H1 (cell line): ENCODE measurements around the gene LAD1. TPM values are rescaled to one million over a fixed set of nuclear protein-coding genes. Genes with fewer than 3 reads are reported as not detected.

Experiments
- CHD1 ChIP-seq: IDR thresholded peaks from 2 replicates; pipeline ENCODE4 v1.6.1; 2012; ENCODE audit warnings: low read depth, low read length, improper control_type of control experiment
- JUN ChIP-seq: IDR thresholded peaks from 2 replicates; pipeline ENCODE4 v1.6.1; 2011; ENCODE audit warnings: low read depth, mild to moderate bottlenecking, improper control_type of control experiment, low read length
- POLR2AphosphoS5 ChIP-seq: IDR thresholded peaks from 2 replicates; pipeline ENCODE4 v1.6.1; 2011; ENCODE audit warnings: low read depth, low read length
- SIRT6 ChIP-seq: IDR thresholded peaks from one replicate; pipeline ENCODE4 v1.7.1; 2012; ENCODE audit warnings: low read length, inconsistent platforms
- SUZ12 ChIP-seq: fragments of 200-600 bp; sonication (generic); IDR thresholded peaks from 2 replicates; pipeline ENCODE4 v1.6.1; 2012; ENCODE audit warnings: mild to moderate bottlenecking, inconsistent platforms, low read length, moderate library complexity, mixed read lengths
- ZNF274 ChIP-seq: IDR thresholded peaks from 2 replicates; pipeline ENCODE4 v1.7.0; 2012; ENCODE audit warnings: low read length, borderline replicate concordance; ENCODE audit errors: extremely low read depth
- polyA plus RNA-seq, 7 experiments: library from polyadenylated mRNA; depleted of rRNA in 3 of 7; stranded (reverse) in 5 of 7; unstranded in 2 of 7; fragments of >200 nt in 5 of 7; fragments of 200-250 nt in 2 of 7; gene quantifications; 1 replicate in 5 of 7; 2 replicates in 1 of 7; 4 replicates in 1 of 7; pipeline versions ENCODE4 v1.2.1 to v1.2.3, GENCODE V29; 2011 to 2013; ENCODE audit warnings: missing spikeins in 2 of 7, mixed read lengths in 2 of 7
- total RNA-seq: library from RNA; stranded (reverse); fragmentation: NEBNext Ultra II Directional; extraction: Animal tissue kit (Norgen Biotek cat#: 25700); gene quantifications from 2 replicates; pipeline ENCODE4 v1.2.1, GENCODE V29; 2021
- TF ChIP-seq, protein P1 (sequence below): IDR thresholded peaks from 2 replicates; pipeline ENCODE4 v1.6.1; 2011; ENCODE audit warnings: low read depth, mild to moderate bottlenecking, low read length; ENCODE audit not compliant: insufficient read depth
- TF ChIP-seq, protein P2 (sequence below): IDR thresholded peaks from 2 replicates; pipeline ENCODE4 v1.6.1; 2011; ENCODE audit warnings: low read length, improper control_type of control experiment

LAD1 gene
- total and polyA plus RNA-seq, 2 of the 8 experiments (the other 6 are each of a cell fraction or from before 2014, with no cell fraction given), result 9.3 to 32.8 TPM

DNA sequence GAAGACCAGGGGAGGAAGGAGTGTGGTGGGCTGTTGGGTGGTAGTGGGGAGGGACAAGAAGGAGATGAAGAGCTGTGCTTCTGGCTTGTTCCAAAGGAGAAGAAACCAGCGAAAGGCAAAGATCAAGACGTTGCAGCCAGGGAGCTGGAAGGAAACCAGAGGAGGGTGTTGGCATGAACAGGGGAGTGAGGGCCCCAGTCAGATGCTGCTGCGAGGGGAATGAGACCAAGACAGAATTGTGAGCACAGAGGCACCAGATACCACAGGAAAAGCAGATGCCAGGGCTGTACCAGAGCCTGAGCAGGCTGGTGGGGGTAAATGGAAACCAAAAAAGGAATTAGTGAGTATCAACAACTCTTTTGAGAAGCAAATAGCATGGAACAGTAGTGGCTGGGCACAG lies 6.0 kb downstream of the LAD1 start (continued):
- no peak for TF ChIP-seq SIRT6
- TF ChIP-seq, protein P1, sequence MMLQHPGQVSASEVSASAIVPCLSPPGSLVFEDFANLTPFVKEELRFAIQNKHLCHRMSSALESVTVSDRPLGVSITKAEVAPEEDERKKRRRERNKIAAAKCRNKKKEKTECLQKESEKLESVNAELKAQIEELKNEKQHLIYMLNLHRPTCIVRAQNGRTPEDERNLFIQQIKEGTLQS, result no peak
- TF ChIP-seq CHD1, result no peak
- TF ChIP-seq POLR2AphosphoS5, result no peak
- TF ChIP-seq, protein P2, sequence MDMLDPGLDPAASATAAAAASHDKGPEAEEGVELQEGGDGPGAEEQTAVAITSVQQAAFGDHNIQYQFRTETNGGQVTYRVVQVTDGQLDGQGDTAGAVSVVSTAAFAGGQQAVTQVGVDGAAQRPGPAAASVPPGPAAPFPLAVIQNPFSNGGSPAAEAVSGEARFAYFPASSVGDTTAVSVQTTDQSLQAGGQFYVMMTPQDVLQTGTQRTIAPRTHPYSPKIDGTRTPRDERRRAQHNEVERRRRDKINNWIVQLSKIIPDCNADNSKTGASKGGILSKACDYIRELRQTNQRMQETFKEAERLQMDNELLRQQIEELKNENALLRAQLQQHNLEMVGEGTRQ, result no peak
- no peak for TF ChIP-seq ZNF274
- no peak for TF ChIP-seq SUZ12
- TF ChIP-seq JUN, result no peak
